Left ventricle myocardium inferior (tissue), 1 donor: ENCODE results near the gene GPR39. TPM values are rescaled to one million over a fixed set of nuclear protein-coding genes. Genes with fewer than 3 reads are reported as not detected.

Experiments
- DNase-seq: peaks from one replicate; pipeline ENCODE4 v3.0.0-alpha.2; 2020
- H3K27ac ChIP-seq: fragments of 200-600 bp; replicated peaks from 2 replicates; pipeline ENCODE4 v1.8.0; 2021
- H3K27me3 ChIP-seq: fragments of 200-600 bp; 2 replicates; pipeline ENCODE4 v1.8.0; 2021; ENCODE audit warnings: low read depth
- H3K36me3 ChIP-seq: fragments of 200-600 bp; 2 replicates; pipeline ENCODE4 v1.8.0; 2021
- H3K4me1 ChIP-seq: fragments of 200-600 bp; 2 replicates; pipeline ENCODE4 v1.8.0; 2021
- H3K4me3 ChIP-seq: fragments of 200-600 bp; 2 replicates; pipeline ENCODE4 v1.8.0; 2021; ENCODE audit warnings: mild to moderate bottlenecking, moderate library complexity
- H3K9me3 ChIP-seq: fragments of 200-600 bp; replicated peaks from 2 replicates; pipeline ENCODE4 v1.8.0; 2021
- intact Hi-C: fragments of 100-400 bp; cut with micrococcal nuclease; formaldehyde crosslinking; loops from one replicate; pipeline ENCODE4 v1.11.0; 2022
- total RNA-seq: library from RNA; stranded (reverse); fragmentation: NEBNext Ultra II Directional; extraction: Animal tissue kit (Norgen Biotek cat#: 25700); gene quantifications from one replicate; pipeline ENCODE4 v1.2.1, GENCODE V29; 2021
- TF ChIP-seq, protein P1 (sequence below): fragments of 200-600 bp; IDR thresholded peaks from 2 replicates; pipeline ENCODE4 v1.8.0; 2021; ENCODE audit warnings: antibody characterized with exemption, mild to moderate bottlenecking, borderline replicate concordance
- donor health status: DM: no; HTN: yes; CAD: no; lungs with severe emphysema.

Gene GPR39
- total RNA-seq, 1 donor from 2014 or later = not detected

DNA sequence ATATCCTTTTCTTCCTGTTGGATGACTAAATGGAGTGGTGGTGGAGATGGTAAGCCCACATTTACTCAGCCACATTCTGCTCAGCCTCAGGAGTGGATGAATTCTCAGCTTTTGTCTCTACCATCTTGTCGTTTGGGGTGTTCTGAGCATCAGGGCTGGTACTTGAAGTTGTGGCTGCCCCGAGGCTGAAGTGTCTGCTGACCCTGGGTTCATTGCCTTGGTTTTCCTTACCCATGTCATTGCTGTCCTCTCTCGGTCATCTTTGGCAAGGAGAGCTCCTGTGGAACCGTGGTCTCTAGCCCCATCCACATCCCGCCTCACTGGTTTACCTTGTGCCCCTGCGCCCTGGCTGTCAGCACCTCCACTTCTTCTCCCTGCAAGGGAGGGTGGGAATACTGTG is 71.9 kb downstream of the GPR39 start:
- H3K4me3 ChIP-seq = no peak overlapping the region
- no peaks in the 10 kb centered on the region for H3K9me3 ChIP-seq
- intact Hi-C loops = no loop called here
- H3K27ac ChIP-seq = no peak overlapping the region
- no peaks in the 10 kb centered on the region for H3K36me3 ChIP-seq
- peaks cover 17% of the 10 kb centered on the region for H3K27me3 ChIP-seq
- TF ChIP-seq, protein P1, sequence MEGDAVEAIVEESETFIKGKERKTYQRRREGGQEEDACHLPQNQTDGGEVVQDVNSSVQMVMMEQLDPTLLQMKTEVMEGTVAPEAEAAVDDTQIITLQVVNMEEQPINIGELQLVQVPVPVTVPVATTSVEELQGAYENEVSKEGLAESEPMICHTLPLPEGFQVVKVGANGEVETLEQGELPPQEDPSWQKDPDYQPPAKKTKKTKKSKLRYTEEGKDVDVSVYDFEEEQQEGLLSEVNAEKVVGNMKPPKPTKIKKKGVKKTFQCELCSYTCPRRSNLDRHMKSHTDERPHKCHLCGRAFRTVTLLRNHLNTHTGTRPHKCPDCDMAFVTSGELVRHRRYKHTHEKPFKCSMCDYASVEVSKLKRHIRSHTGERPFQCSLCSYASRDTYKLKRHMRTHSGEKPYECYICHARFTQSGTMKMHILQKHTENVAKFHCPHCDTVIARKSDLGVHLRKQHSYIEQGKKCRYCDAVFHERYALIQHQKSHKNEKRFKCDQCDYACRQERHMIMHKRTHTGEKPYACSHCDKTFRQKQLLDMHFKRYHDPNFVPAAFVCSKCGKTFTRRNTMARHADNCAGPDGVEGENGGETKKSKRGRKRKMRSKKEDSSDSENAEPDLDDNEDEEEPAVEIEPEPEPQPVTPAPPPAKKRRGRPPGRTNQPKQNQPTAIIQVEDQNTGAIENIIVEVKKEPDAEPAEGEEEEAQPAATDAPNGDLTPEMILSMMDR = no peak
- no peaks in the 10 kb centered on the region for H3K4me1 ChIP-seq
- DNase-seq = no peak

DNA sequence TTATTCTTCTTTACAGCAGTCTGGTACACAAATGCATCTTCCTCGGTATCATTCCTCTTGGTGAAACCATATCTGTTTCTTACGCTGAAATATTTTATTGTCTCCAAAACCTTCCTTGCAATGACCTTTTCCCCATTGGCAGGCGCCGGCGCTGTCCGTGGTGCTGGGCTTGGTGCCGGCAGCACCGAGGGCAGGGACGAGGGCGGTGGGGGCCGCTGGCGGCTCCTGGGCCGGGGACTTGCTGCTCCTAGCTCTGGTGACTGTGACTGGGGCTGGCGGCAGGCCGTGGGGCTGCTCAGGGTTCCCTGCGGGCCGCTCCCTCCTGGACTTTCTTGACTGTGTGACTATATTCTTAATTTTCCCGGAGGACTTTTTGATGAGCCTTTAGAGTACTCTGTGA is 72.5 kb downstream of the GPR39 start:
- peaks cover 17% of the 10 kb centered on the region for H3K27me3 ChIP-seq
- no peak overlapping the region for H3K27ac ChIP-seq
- no peak overlapping the region for H3K4me3 ChIP-seq
- no peaks in the 10 kb centered on the region for H3K9me3 ChIP-seq
- DNase-seq = peak; percentile 16
- no peaks in the 10 kb centered on the region for H3K36me3 ChIP-seq
- TF ChIP-seq, protein P1 = no peak
- H3K4me1 ChIP-seq = no peaks in the 10 kb centered on the region
- intact Hi-C loops = no loop called here

DNA sequence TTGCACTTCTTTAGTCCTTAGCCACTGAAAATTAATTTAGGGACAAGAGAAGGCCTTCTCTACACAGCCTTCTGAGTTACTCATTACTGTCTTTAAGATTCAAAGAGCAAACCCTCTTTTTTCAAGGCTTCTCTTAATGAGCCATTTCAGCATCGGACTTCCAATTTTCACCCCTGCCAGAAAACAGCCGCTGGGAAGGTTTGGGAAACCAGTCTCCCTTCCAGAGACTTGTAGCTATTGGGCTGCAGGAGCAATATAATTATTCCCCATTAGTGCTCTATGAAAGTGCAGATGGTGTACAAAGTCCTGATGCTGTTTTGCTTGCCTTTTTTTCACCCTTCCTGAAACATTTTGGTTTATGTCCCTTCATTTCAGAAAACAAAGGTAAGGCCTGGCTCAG is 79.3 kb downstream of the GPR39 start:
- no peak overlapping the region for H3K4me3 ChIP-seq
- TF ChIP-seq, protein P1 = no peak
- H3K9me3 ChIP-seq = no peaks in the 10 kb centered on the region

DNA sequence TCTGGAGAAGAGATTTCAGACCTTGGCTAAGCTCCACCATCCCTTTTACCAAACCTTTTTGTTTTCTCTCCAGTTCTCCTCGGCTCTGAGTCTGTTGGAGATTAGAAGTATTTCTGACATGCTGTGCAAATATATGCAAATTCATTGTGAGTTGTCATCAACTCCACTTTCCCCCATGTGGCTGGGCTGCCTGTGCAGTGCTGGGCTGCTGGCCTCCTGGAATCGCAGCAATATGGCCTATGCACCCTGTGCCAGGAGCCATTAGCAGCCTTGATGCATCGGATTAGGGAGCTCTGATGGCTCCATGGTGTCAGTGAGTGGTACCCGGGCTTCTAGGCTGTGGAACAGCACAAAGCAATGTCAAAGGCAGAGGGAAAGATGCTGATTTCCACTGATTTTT is 80.0 kb downstream of the GPR39 start:
- Histone ChIP-seq H3K9me3 (peaks cover 2% of the 10 kb centered on the region), H3K4me1 (no peaks in the 10 kb centered on the region), H3K27ac (no peak overlapping the region), H3K4me3 (no peak overlapping the region), H3K36me3 (no peaks in the 10 kb centered on the region), H3K27me3 (no peaks in the 10 kb centered on the region)
- DNase-seq = no peak
- TF ChIP-seq, protein P1 = no peak
- intact Hi-C loops = no loop called here

More for the DNA sequence above, 79.3 kb downstream of the GPR39 start:
- no peaks in the 10 kb centered on the region for H3K4me1 ChIP-seq
- DNase-seq = no peak
- no peak overlapping the region for H3K27ac ChIP-seq
- intact Hi-C loops = no loop called here
- H3K27me3 ChIP-seq = no peaks in the 10 kb centered on the region
- H3K36me3 ChIP-seq = no peaks in the 10 kb centered on the region

DNA sequence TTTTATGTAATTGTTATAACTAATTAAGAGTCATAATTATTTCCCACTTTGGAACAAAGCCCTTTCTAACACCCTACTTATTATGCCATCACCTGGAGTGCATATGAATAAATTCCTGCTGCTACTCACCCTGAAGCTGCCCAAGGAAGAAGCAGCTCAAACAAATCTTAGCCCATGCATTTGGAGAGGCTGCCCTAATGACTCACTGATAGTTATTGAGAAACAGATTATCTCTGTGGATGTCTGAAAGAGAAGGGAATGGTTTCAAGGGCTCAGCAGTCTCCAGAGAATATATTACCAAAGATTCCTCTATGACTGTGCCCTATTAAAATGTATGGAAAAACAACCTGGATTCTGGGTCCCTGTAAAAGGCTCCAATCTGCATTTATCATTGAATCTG is 81.0 kb downstream of the GPR39 start:
- no peak for DNase-seq
- H3K27ac ChIP-seq = no peak overlapping the region
- no peaks in the 10 kb centered on the region for H3K27me3 ChIP-seq
- H3K9me3 ChIP-seq = peaks cover 12% of the 10 kb centered on the region
- no peaks in the 10 kb centered on the region for H3K4me1 ChIP-seq
- no peak overlapping the region for H3K4me3 ChIP-seq
- TF ChIP-seq, protein P1 = no peak
- intact Hi-C loops = no loop called here
- H3K36me3 ChIP-seq = no peaks in the 10 kb centered on the region

DNA sequence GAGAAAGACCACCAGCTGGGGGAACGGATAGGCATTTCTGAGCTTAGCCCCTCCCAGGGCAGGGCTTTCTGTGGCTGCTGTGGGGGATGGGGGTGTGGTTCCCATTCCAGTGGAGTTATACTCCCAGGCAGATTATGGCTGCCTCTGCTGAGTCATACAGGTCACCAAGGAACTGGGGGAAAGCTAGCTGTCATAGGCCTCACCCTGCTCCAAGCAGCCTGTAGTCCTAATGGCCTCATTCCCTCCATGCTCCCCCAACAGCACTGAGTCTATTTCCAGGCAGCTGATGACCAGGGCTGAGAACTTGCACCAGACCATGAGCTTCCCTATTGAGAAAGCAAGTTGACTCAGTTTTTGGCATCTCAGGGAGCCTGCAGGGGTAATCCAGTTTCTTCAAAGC is 87.1 kb downstream of the GPR39 start:
- intact Hi-C loops = no loop called here
- no peak overlapping the region for H3K27ac ChIP-seq
- TF ChIP-seq, protein P1 = no peak
- no peaks in the 10 kb centered on the region for H3K27me3 ChIP-seq
- no peaks in the 10 kb centered on the region for H3K4me1 ChIP-seq
- H3K36me3 ChIP-seq = no peaks in the 10 kb centered on the region
- no peak overlapping the region for H3K4me3 ChIP-seq
- DNase-seq = no peak
- H3K9me3 ChIP-seq = peaks cover 59% of the 10 kb centered on the region
